Small intestine (tissue), 7 donors: ENCODE data around the gene WWTR1. TPM values are rescaled to one million over a fixed set of nuclear protein-coding genes. Genes with fewer than 3 reads are reported as not detected.

ENCODE experiments used
- DNase-seq, 2 donors: peaks; one replicate each; pipeline versions ENCODE4 v3.0.0 to v3.0.0-alpha.2; 2013
- FAIRE-seq: peaks from 2 replicates; lab custom pipeline; 2012; peaks lifted over from hg19 to GRCh38; lab: Jason Lieb, UNC
- H3K27ac ChIP-seq, 3 donors: one replicate each; pipeline ENCODE4 v1.5.1; 2013; ENCODE audit warnings: low read length in 2 of 3, mild to moderate bottlenecking in 2 of 3, control low read depth in 1 of 3, inconsistent platforms in 1 of 3, low read depth in 1 of 3, moderate library complexity in 1 of 3
- H3K27me3 ChIP-seq, 3 donors: one replicate each; pipeline ENCODE4 v1.6.1; 2013; ENCODE audit warnings: low read length in 3 of 3, inconsistent platforms in 1 of 3; ENCODE audit not compliant: control insufficient read depth in 3 of 3, insufficient read depth in 3 of 3
- H3K36me3 ChIP-seq, 3 donors: one replicate each; pipeline ENCODE4 v1.6.1; 2013; ENCODE audit warnings: low read length in 3 of 3, inconsistent platforms in 1 of 3, low read depth in 1 of 3, mild to moderate bottlenecking in 1 of 3, moderate library complexity in 1 of 3; ENCODE audit not compliant: control insufficient read depth in 3 of 3, insufficient read depth in 2 of 3
- H3K4me1 ChIP-seq, 3 donors: one replicate each; pipeline ENCODE4 v1.6.1; 2013; ENCODE audit warnings: low read length in 2 of 3, inconsistent platforms in 1 of 3, low read depth in 1 of 3, mild to moderate bottlenecking in 1 of 3, moderate library complexity in 1 of 3; ENCODE audit not compliant: control insufficient read depth in 3 of 3, insufficient read depth in 2 of 3
- H3K4me3 ChIP-seq, 3 donors: one replicate each; pipeline ENCODE4 v1.5.1; 2013; ENCODE audit warnings: low read length in 3 of 3, control low read depth in 1 of 3, inconsistent platforms in 1 of 3, low read depth in 1 of 3, mild to moderate bottlenecking in 1 of 3, moderate library complexity in 1 of 3
- H3K9me3 ChIP-seq, 2 donors: one replicate each; pipeline ENCODE4 v1.6.1; 2013; ENCODE audit warnings: low read depth in 1 of 2, low read length in 1 of 2; ENCODE audit not compliant: control insufficient read depth in 2 of 2, insufficient read depth in 1 of 2
- WGBS, 3 donors: extraction: QIAGEN DNeasy Blood & Tissue Kit; methylation state at CpG; one replicate each; pipeline ENCODE4 v1.1.7; 2013; 5-methylcytosine and 5-hydroxymethylcytosine counted together
- polyA plus RNA-seq, 4 donors: library from polyadenylated mRNA; stranded (reverse) in 3 of 4; unstranded in 1 of 4; fragments of 200-250 nt in 3 of 4; fragments of 120-200 nt in 1 of 4; gene quantifications; one replicate each; pipeline versions ENCODE4 v1.2.1 to v1.2.3, GENCODE V29; 2013
- donor health status: healthy with polysubstance abuse.
- donor health status: control.
- donor health status: control.
- donor health status: Bipolar disorder and iron deficiency.
- donor health status: healthy.

The WWTR1 gene
- polyA plus RNA-seq, 4 donors, result 2.0 to 27.3 (median 15.0) TPM

GRCh38 chr3:149613988-149614387 lies 43.8 kb downstream of the WWTR1 start:
- WGBS, 3 donors, result 87 to 93% (median 88%) methylated on average over 2 of the region's 2 CpGs
- no peak for FAIRE-seq
- H3K27ac ChIP-seq, result no peak overlapping the region
- peaks cover 0 to 2% (median 0%) of the 10 kb centered on the region in 3 donors for H3K27me3 ChIP-seq
- H3K9me3 ChIP-seq, result no peaks in the 10 kb centered on the region
- H3K4me1 ChIP-seq, result peaks cover 0 to 8% (median 0%) of the 10 kb centered on the region in 3 donors
- DNase-seq, result no peak
- no peaks in the 10 kb centered on the region for H3K36me3 ChIP-seq
- no peak overlapping the region for H3K4me3 ChIP-seq

- no peak for FAIRE-seq
- peaks cover 0 to 12% (median 3%) of the 10 kb centered on the region in 3 donors for H3K4me1 ChIP-seq
- 87 to 93% (median 92%) methylated on average over 4 of the region's 4 CpGs for WGBS, 3 donors
- no peaks in the 10 kb centered on the region for H3K9me3 ChIP-seq
- H3K4me3 ChIP-seq, result no peak overlapping the region
- H3K27me3 ChIP-seq, result no peaks in the 10 kb centered on the region
- DNase-seq, result no peak
- H3K27ac ChIP-seq, result no peak overlapping the region
- no peaks in the 10 kb centered on the region for H3K36me3 ChIP-seq
Measured at GRCh38 chr3:149612456-149612855, 45.4 kb downstream of the WWTR1 start.

GRCh38 chr3:149611149-149611548 lies 46.7 kb downstream of the WWTR1 start:
- Histone ChIP-seq H3K36me3 (no peaks in the 10 kb centered on the region), H3K4me1 (peaks cover 0 to 15% (median 3%) of the 10 kb centered on the region in 3 donors), H3K4me3 (no peak overlapping the region), H3K9me3 (no peaks in the 10 kb centered on the region), H3K27me3 (no peaks in the 10 kb centered on the region), H3K27ac (peak overlapping the region in 1 of 3 donors; percentile 43)
- 92 to 97% (median 95%) methylated on average over 2 of the region's 2 CpGs for WGBS, 3 donors
- DNase-seq, result no peak
- no peak for FAIRE-seq

- Histone ChIP-seq H3K4me1 (peaks cover 0 to 15% (median 3%) of the 10 kb centered on the region in 3 donors), H3K27ac (peak overlapping the region in 1 of 3 donors; percentile 41), H3K36me3 (no peaks in the 10 kb centered on the region), H3K27me3 (no peaks in the 10 kb centered on the region), H3K4me3 (no peak overlapping the region), H3K9me3 (no peaks in the 10 kb centered on the region)
- peak in 1 of 2 donors; percentile 24 for DNase-seq
- 56 to 81% (median 77%) methylated on average over 6 of the region's 6 CpGs for WGBS, 3 donors
- no peak for FAIRE-seq
Measured at GRCh38 chr3:149610351-149611105, 47.3 kb downstream of the WWTR1 start.

- H3K9me3 ChIP-seq, result no peaks in the 10 kb centered on the region
- H3K27me3 ChIP-seq, result no peaks in the 10 kb centered on the region
- H3K4me1 ChIP-seq, result peaks cover 0 to 15% (median 3%) of the 10 kb centered on the region in 3 donors
- FAIRE-seq (no peak), DNase-seq (peak; percentile 9 to 79)
- no peaks in the 10 kb centered on the region for H3K36me3 ChIP-seq
- H3K4me3 ChIP-seq, result no peak overlapping the region
- WGBS, 3 donors, result 6 to 17% (median 10%) methylated on average over 4 of the region's 4 CpGs
- peak overlapping the region in 2 of 3 donors; percentile 36 to 58 for H3K27ac ChIP-seq
Measured at GRCh38 chr3:149609595-149609994, 48.2 kb downstream of the WWTR1 start.

GRCh38 chr3:149608987-149609386 lies 48.8 kb downstream of the WWTR1 start:
- FAIRE-seq (no peak), DNase-seq (peak; percentile 15 to 24)
- no peaks in the 10 kb centered on the region for H3K36me3 ChIP-seq
- no peaks in the 10 kb centered on the region for H3K9me3 ChIP-seq
- no peaks in the 10 kb centered on the region for H3K27me3 ChIP-seq
- H3K27ac ChIP-seq, result peak overlapping the region in 1 of 3 donors; percentile 58
- H3K4me1 ChIP-seq, result peaks cover 0 to 15% (median 6%) of the 10 kb centered on the region in 3 donors
- no peak overlapping the region for H3K4me3 ChIP-seq
- 45 to 73% (median 59%) methylated on average over 3 of the region's 3 CpGs for WGBS, 3 donors

- no peaks in the 10 kb centered on the region for H3K36me3 ChIP-seq
- no peak overlapping the region for H3K4me3 ChIP-seq
- DNase-seq, result no peak
- WGBS, 3 donors, result 88 to 89% (median 89%) methylated on average over 2 of the region's 2 CpGs
- H3K4me1 ChIP-seq, result peaks cover 0 to 15% (median 6%) of the 10 kb centered on the region in 3 donors
- FAIRE-seq, result no peak
- no peaks in the 10 kb centered on the region for H3K9me3 ChIP-seq
- no peaks in the 10 kb centered on the region for H3K27me3 ChIP-seq
- no peak overlapping the region for H3K27ac ChIP-seq
Measured at GRCh38 chr3:149605902-149606301, 51.9 kb downstream of the WWTR1 start.

GRCh38 chr3:149604125-149604875 lies 53.5 kb downstream of the WWTR1 start:
- Histone ChIP-seq H3K27ac (no peak overlapping the region), H3K4me1 (peaks cover 0 to 11% (median 6%) of the 10 kb centered on the region in 3 donors), H3K4me3 (no peak overlapping the region), H3K27me3 (peaks cover 0 to 2% (median 0%) of the 10 kb centered on the region in 3 donors), H3K9me3 (no peaks in the 10 kb centered on the region), H3K36me3 (no peaks in the 10 kb centered on the region)
- FAIRE-seq (no peak), DNase-seq (no peak)
- 78 to 93% (median 80%) methylated on average over 4 of the region's 4 CpGs for WGBS, 3 donors
